Right atrium auricular region (tissue), 2 donors: Measurements from ENCODE around the gene KMT2B. TPM values are rescaled to one million over a fixed set of nuclear protein-coding genes. Genes with fewer than 3 reads are reported as not detected.

Experiments
- DNase-seq: peaks from one replicate; pipeline ENCODE4 v3.0.0-alpha.2; 2019; ENCODE audit warnings: low spot score
- H3K27ac ChIP-seq, 2 donors: fragments of 200-600 bp; sonication (generic); 1 replicate in 1 of 2; 2 replicates in 1 of 2; pipeline ENCODE4 v1.5.1; 2016 to 2019
- H3K27me3 ChIP-seq, 2 donors: fragments of 200-600 bp; sonication (generic); one replicate each; pipeline versions ENCODE4 v1.5.1 to v1.6.0; 2017 to 2019
- H3K36me3 ChIP-seq: fragments of 200-600 bp; sonication (generic); one replicate; pipeline ENCODE4 v1.5.1; 2016
- H3K4me1 ChIP-seq, 2 donors: fragments of 200-600 bp; sonication (generic); one replicate each; pipeline versions ENCODE4 v1.5.1 to v1.6.0; 2017 to 2019
- H3K4me3 ChIP-seq, 2 donors: fragments of 200-600 bp; sonication (generic); 1 replicate in 1 of 2; 2 replicates in 1 of 2; pipeline ENCODE4 v1.5.1; 2017 to 2019; ENCODE audit warnings: mild to moderate bottlenecking in 1 of 2, moderate library complexity in 1 of 2
- H3K9me3 ChIP-seq, 2 donors: fragments of 200-600 bp; sonication (generic); one replicate each; pipeline ENCODE4 v1.5.1; 2019
- total RNA-seq, 2 donors: library from RNA; depleted of rRNA; stranded (reverse); fragments of >200 nt; gene quantifications; one replicate each; pipeline ENCODE4 v1.1.0, GENCODE V29; 2016
- TF ChIP-seq, protein P1 (sequence below), 2 donors: fragments of 200-600 bp; sonication (generic); IDR thresholded peaks; one replicate each; pipeline ENCODE4 v1.5.1; 2019; ENCODE audit warnings: antibody characterized with exemption in 2 of 2

KMT2B gene
- total RNA-seq, 2 donors from 2014 or later, result 11.9 to 12.9 TPM

DNA sequence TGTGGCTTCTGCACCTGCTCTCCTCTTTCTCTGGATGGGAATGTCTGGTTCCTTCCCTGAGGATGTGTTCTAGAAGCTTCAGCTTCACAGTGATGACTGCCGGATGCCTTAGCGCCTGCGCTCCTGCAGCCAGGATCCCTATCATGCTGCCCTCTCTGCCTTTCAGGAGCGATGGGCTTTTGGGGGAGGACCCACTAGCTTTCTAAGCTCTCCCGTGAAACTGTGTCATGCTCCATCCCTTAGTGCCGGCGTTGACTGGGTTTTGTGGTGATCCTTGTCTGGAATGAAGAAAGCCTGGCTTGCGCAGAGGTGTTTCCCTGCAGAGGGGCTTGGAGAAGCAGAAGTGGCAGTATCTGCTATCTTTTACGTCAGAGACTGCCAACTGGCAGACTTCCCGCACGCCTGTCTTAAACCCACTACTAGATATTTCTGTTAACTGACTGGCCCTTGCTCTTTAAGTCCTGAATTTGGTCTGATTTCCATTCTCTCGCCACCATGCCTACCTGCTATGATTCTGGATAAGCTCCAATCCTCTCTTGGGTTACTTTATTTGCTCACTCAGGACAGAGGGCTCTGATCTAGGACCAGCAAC, 3.8 kb upstream of the KMT2B start:
- Histone ChIP-seq H3K27ac (no peak overlapping the region), H3K4me1 (peaks cover 0 to 18% of the 10 kb centered on the region in 2 donors), H3K36me3 (no peaks in the 10 kb centered on the region), H3K27me3 (no peaks in the 10 kb centered on the region), H3K4me3 (no peak overlapping the region), H3K9me3 (no peaks in the 10 kb centered on the region)
- no peak for DNase-seq
- TF ChIP-seq, protein P1, sequence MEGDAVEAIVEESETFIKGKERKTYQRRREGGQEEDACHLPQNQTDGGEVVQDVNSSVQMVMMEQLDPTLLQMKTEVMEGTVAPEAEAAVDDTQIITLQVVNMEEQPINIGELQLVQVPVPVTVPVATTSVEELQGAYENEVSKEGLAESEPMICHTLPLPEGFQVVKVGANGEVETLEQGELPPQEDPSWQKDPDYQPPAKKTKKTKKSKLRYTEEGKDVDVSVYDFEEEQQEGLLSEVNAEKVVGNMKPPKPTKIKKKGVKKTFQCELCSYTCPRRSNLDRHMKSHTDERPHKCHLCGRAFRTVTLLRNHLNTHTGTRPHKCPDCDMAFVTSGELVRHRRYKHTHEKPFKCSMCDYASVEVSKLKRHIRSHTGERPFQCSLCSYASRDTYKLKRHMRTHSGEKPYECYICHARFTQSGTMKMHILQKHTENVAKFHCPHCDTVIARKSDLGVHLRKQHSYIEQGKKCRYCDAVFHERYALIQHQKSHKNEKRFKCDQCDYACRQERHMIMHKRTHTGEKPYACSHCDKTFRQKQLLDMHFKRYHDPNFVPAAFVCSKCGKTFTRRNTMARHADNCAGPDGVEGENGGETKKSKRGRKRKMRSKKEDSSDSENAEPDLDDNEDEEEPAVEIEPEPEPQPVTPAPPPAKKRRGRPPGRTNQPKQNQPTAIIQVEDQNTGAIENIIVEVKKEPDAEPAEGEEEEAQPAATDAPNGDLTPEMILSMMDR (IDR thresholded peaks at IDR 0.05), result no peak

DNA sequence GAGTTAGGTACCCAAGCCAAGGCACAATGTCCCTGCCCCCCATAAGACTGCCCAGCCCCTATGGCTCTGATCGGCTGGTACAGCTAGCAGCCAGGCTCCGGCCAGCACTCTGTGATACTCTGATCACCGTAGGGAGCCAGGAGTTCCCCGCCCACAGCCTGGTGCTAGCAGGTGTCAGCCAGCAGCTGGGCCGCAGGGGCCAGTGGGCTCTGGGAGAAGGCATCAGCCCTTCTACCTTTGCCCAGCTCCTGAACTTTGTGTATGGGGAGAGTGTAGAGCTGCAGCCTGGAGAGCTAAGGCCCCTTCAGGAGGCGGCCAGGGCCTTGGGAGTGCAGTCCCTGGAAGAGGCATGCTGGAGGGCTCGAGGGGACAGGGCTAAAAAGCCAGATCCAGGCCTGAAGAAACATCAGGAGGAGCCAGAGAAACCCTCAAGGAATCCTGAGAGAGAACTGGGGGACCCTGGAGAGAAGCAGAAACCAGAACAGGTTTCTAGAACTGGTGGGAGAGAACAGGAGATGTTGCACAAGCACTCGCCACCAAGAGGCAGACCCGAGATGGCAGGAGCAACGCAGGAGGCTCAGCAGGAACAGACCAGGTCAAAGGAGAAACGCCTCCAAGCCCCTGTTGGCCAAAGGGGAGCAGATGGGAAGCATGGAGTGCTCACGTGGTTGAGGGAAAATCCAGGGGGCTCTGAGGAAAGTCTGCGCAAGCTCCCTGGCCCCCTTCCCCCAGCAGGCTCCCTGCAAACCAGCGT, 3.0 kb upstream of the KMT2B start:
- TF ChIP-seq, protein P1 (IDR thresholded peaks at IDR 0.05), result no peak
- no peaks in the 10 kb centered on the region for H3K27me3 ChIP-seq
- H3K9me3 ChIP-seq, result no peaks in the 10 kb centered on the region
- DNase-seq, result no peak
- H3K4me3 ChIP-seq, result no peak overlapping the region
- no peak overlapping the region for H3K27ac ChIP-seq
- H3K4me1 ChIP-seq, result peaks cover 0 to 26% of the 10 kb centered on the region in 2 donors
- peaks cover 2% of the 10 kb centered on the region for H3K36me3 ChIP-seq

DNA sequence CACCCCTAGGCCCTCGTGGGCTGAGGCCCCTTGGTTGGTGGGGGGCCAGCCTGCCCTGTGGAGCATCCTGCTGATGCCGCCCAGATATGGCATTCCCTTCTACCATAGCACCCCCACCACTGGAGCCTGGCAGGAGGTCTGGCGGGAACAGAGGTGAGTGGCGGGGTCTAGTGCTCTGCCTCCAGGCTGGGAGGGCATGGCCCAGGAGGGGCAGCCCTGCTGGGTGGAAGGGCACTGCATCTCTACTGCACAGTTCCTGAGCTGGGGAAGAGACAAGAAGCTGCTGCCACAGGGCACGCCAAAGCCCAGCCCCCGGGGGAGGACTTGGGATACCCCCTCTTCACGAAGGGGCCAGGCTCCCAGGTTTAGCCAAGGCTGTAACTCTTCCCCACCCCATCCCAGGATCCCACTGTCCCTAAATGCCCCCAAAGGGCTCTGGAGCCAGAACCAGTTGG, 2.4 kb upstream of the KMT2B start:
- H3K9me3 ChIP-seq, result no peaks in the 10 kb centered on the region
- no peak overlapping the region for H3K4me3 ChIP-seq
- no peak for DNase-seq
- H3K27me3 ChIP-seq, result no peaks in the 10 kb centered on the region
- H3K27ac ChIP-seq, result no peak overlapping the region
- TF ChIP-seq, protein P1 (IDR thresholded peaks at IDR 0.05), result no peak
- peaks cover 0 to 30% of the 10 kb centered on the region in 2 donors for H3K4me1 ChIP-seq
- H3K36me3 ChIP-seq, result peaks cover 7% of the 10 kb centered on the region

DNA sequence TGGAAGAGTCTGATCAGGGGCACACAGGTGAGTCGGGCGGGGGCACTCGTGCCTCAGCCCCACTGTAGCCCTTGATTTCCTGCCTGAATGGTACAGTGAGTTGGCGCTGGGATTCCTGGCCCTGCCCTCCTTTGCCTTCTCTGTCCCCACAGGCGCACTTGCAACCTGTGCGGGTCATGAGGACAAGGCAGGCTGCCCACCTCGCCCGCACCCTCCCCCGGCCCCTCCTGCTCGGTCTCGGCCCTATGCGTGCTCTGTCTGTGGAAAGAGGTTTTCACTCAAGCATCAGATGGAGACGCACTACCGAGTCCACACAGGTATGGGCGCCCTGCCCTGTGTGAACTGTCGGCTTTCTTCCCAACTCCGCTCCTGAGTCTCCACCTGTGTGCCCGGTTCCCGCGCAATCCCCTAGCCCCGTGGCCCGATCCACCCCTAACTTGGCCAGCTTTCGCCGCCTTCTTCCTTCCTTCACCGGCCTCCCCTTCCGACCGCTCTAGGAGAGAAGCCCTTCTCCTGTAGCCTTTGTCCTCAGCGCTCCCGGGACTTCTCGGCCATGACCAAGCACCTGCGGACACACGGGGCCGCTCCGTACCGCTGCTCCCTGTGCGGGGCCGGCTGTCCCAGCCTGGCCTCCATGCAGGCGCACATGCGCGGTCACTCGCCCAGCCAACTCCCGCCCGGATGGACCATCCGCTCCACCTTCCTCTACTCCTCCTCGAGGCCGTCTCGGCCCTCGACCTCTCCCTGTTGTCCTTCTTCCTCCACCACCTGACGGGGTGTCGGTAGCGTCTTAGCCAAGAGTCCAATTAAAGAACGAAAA, 1.6 kb upstream of the KMT2B start:
- H3K36me3 ChIP-seq, result peaks cover 13% of the 10 kb centered on the region
- H3K27ac ChIP-seq, result peak overlapping the region; percentile 87 to 93
- peaks cover 0 to 30% of the 10 kb centered on the region in 2 donors for H3K4me1 ChIP-seq
- H3K4me3 ChIP-seq, result peak overlapping the region; percentile 73 to 77
- H3K27me3 ChIP-seq, result no peaks in the 10 kb centered on the region
- peak; percentile 69 for DNase-seq
- TF ChIP-seq, protein P1 (IDR thresholded peaks at IDR 0.05), result no peak
- H3K9me3 ChIP-seq, result no peaks in the 10 kb centered on the region

DNA sequence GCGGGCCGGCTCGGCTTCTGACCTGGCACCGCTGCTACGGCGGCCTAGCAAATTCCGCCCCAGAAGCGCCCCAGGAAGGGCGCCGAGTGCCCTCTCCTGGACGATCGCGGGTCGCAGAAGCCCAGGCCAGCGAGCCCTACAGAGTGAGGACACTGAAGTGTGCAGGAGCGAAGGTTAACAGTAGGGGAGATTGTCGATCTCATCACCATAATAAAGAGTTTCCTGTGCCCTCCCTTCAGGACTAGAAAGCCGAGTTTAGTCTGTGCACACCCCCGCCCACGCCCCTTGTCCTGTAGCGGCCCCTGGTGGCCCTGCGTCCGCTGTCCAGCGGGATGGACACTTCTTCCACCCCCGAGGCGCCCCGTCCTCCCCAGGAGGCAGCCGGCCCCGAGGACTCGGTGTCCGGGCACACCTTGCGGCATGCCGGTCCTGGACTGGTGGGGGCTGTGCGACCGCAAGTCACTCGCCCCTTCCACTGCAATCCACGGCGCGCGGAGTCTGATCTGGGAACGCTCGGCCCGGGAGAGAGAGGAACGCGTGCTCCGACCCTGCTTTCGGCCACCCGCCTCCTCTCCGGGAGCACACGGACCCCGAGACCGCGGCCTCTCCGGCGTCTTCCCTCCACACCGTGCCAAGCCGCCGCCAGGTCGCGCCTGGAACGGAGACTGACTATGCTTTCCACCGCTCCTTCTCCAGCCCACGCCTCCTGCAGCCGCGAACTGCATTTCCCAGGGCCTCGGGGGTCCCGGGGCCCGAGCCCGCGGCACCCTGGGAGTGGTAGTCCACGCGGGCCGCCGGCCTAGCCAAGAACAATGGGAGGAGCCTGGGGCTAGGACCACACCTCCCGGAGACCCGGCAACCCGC, 770 bp upstream of the KMT2B start:
- peaks cover 0 to 30% of the 10 kb centered on the region in 2 donors for H3K4me1 ChIP-seq

More for the DNA sequence above, 770 bp upstream of the KMT2B start:
- Histone ChIP-seq H3K36me3 (peaks cover 20% of the 10 kb centered on the region), H3K9me3 (no peaks in the 10 kb centered on the region), H3K27me3 (no peaks in the 10 kb centered on the region), H3K4me3 (peak overlapping the region; percentile 73 to 77), H3K27ac (peak overlapping the region; percentile 87 to 93)
- TF ChIP-seq, protein P1 (IDR thresholded peaks at IDR 0.05), result peak; percentile 86 to 94
- DNase-seq, result peak; percentile 94
